GM13976 (cell line): ENCODE measurements around the gene GPS1.

Experiments used
- DNase-seq: peaks from one replicate; pipeline ENCODE4 v3.0.0; 2012; ENCODE audit warnings: low spot score
- CTCF ChIP-seq: IDR thresholded peaks from 2 replicates; pipeline ENCODE4 v1.5.1; 2012; ENCODE audit warnings: borderline replicate concordance, mild to moderate bottlenecking; ENCODE audit not compliant: insufficient read depth; ENCODE audit errors: extremely low read depth, missing control alignments, control extremely low read depth
- in situ Hi-C: fragments of 300-500 bp; cut with MboI; formaldehyde crosslinking; loops from one replicate; pipeline ENCODE4 v1.12.0; 2022; ENCODE audit warnings: low sequenced_read_pairs, mixed read lengths, inconsistent platforms; ENCODE audit not compliant: unreplicated experiment

GPS1 gene

GRCh38 chr17:82086941-82087906, 35.5 kb downstream of the GPS1 start:
- TF ChIP-seq CTCF = no peak
- no peak for DNase-seq
- in situ Hi-C loops = no loop called here

DNA sequence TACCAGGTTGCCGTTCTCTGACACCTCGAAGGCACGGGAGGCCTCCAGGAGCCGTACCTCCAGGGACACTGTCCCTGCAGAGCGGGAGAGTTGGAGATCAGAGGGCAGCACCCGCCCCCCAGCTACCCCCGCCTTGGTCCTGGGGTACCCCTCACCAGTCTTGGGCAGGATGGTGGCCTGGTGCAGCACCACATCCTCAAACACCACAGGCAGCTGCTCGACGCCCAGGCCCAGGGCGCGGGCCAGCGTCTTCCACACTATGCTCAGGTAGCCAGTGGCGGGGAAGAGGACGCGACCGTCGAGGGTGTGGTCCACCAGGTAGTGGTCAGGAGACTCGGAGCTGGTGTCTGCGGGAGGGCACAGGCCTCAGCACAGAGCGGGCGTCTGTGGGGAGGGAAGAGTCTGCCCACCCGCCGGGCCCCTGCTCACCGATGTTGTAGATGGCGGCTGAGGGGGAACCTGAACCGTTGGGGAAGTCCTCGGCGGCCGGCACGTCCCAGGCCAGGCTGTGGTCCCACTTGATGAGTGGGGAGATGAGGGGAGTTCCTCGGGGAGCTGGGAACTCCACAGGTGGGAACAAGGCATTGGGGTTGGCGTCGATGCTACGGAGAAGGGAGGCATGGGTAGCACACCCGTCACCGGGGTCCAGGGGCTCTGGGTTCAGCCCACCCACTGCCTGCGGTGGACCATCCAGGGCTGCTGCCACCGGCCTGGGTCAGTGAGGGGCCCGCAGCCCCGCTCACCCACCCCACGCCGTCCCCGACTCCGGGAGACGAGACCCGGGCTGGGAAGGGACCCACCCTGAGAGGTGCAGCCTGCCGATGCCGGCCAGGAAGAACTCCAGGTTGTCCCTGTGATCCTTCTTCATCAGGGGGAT, 36.5 kb downstream of the GPS1 start:
- no peak for DNase-seq
- TF ChIP-seq CTCF = no peak
- in situ Hi-C loops = no loop called here

DNA sequence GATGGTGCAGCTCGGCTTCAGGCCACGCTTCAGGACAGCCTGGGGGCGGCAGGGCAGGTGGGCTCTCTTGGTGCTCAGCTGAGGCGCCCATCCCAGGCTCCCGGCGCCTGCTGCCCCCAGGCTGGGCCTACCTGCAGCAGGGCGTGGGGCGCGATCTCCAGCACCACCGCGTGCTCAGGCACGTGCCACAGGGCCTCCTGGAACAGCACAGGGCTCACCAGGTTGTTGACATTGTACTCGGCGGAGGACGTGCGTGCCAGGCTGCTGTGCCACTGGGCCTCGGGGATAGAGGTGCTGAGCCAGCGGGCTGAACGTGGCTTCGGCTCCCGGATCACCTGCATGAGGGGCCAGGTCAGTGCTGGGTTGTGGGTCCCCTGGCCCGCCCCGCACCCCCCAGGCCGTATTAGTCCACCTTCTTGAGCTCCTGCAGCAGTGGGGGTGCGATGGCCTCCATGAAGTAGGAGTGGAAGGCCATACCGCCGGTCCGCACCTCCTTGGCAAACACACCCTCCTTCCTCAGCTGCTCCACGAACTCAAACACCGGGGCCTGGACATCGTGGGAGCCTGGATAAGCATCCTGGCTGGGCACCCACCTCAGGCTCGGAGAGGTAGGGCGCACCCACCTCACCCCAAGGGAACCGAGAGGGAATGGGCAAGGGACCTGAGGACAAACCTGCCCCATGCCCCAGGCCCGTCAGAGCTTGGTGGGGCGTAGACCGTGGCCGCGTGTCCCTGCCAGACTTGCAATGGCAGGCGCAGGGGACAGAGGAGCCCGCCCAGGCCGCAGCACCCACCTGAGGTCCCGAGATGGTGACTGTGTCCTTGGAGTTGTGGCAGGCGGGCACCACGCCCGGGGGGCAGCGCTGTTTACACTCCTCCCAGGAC, 37.4 kb downstream of the GPS1 start:
- in situ Hi-C loops = no loop called here
- no peak for DNase-seq
- no peak for TF ChIP-seq CTCF

GRCh38 chr17:82089723-82090548, 38.2 kb downstream of the GPS1 start:
- DNase-seq = no peak
- no peak for TF ChIP-seq CTCF
- in situ Hi-C loops = no loop called here

- no peak for DNase-seq
- TF ChIP-seq CTCF = no peak
- in situ Hi-C loops = no loop called here
Measured at GRCh38 chr17:82090549-82091263, 39.0 kb downstream of the GPS1 start.
